Measurements from ENCODE around the gene ZBTB40.

DNA sequence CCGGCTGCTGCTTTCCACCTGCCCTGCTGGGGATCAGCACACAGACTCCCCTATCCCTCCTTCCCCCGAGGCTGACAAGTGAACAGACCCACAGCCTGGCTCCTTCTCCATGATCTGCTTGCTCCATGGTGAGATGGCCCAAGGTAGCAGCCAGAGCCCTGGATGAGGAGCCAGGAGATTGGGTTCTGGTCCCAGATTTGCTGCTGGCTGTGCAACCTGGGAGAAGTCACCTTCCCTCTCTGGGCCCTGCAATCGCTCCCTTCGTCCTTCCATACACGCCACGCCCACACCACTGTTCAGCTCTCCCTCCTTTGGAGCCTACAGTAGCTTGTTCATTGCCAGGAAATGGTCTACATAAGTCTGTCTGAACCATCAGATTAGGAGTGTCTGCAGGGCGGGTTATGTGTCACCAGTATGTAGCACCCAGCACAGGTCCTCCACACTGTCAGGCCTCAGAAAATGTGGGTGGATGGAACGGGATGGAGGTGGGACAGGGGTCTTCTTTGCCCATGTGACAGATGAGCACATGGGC, 102.4 kb downstream of the ZBTB40 start:
- TF ChIP-seq CTCF (IDR thresholded peaks at IDR 0.05; ENCODE audit: borderline replicate concordance, extremely low read depth, low read length, poor library complexity, severe bottlenecking) (no peak), EZH2 (IDR thresholded peaks at IDR 0.05; ENCODE audit: borderline replicate concordance, low read depth, low read length, severe bottlenecking) (no peak)

Measured in DND-41 (cell line).